Stimulated activated naive CD8-positive, alpha-beta T cell treated with anti-CD3 and anti-CD28 coated beads, Interleukin-15, amount 100 ng/mL, for 72 hours (primary cell): ENCODE data around the gene ARL16.

Experiments used
- ATAC-seq: fragments of 150-1000 bp; cut with Tn5 transposase; 2 replicates; pipeline ENCODE4 v1.10.0; 2021; ENCODE audit warnings: mild to moderate bottlenecking, moderate library complexity
- DNase-seq, 2 donors: peaks; one replicate each; pipeline ENCODE4 v3.0.0; 2021 to 2022
- H3K27ac Mint-ChIP-seq, 2 donors: one replicate each; pipeline ENCODE4 v1.8.0; 2022; ENCODE audit warnings: mild to moderate bottlenecking in 2 of 2, mixed read lengths in 2 of 2, moderate library complexity in 2 of 2
- H3K27me3 Mint-ChIP-seq: one replicate; pipeline ENCODE4 v1.8.0; 2022; ENCODE audit warnings: mixed read lengths
- H3K4me1 Mint-ChIP-seq: one replicate; pipeline ENCODE4 v1.8.0; 2022; ENCODE audit warnings: mild to moderate bottlenecking, mixed read lengths
- H3K4me3 Mint-ChIP-seq, 2 donors: one replicate each; pipeline ENCODE4 v1.8.0; 2022; ENCODE audit warnings: mild to moderate bottlenecking in 2 of 2, mixed read lengths in 2 of 2, moderate library complexity in 1 of 2
- H3K9me3 Mint-ChIP-seq, 2 donors: one replicate each; pipeline ENCODE4 v1.8.0; 2022; ENCODE audit warnings: mixed read lengths in 2 of 2

ARL16 gene, protein sequence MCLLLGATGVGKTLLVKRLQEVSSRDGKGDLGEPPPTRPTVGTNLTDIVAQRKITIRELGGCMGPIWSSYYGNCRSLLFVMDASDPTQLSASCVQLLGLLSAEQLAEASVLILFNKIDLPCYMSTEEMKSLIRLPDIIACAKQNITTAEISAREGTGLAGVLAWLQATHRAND

DNA sequence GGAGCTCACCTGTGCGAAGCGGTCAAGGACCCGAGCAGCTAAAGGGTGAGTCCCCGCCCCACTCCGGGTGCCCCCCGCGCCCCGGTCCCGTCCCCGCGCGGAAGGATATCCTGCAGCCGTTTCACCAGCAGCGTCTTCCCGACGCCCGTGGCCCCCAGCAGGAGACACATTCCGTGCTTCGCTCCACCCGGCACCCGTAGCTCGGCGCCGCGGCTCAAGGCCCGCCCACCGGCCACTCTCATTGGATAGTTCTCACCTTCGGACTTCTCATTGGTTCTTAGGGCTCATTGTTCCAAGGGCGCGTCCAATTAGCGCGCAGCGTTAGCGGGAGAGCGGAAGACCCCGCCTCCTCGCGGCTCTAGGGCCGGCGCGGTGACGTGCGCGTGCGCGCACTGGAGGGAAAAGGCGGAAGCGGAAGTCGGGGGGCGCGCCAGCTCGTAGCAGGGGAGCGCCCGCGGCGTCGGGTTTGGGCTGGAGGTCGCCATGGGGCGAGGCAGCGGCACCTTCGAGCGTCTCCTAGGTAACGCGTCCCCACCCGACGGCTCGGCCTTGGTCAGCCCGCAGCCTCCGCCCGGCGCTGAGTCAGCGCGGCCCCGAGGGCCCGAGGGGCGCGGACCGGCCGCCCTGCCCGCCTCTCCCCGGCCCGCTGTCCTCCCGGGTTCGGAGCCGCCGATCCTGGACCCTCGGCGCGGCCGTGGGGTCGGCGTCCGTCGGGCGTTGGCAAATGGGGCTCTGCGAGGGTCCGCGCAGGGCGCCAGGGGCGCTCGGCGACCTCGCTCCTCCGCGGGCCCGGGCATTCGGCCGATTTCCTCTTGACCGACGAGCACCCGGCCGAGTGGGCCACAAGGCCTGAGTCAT lies at the start of gene ARL16, which contains the start of gene HGS:
Gene ARL16 (minus strand): TSS at position 214 of the 858 bp plus-strand sequence. CDS start 44 bp downstream, at position 170.
Gene HGS (plus strand): TSS at position 428 of the 858 bp plus-strand sequence. CDS start 56 bp downstream, at position 484.
- ATAC-seq (peak; percentile 97), DNase-seq (peak; percentile 98 to 99)
- Mint-ChIP-seq H3K4me3 (peak within 1 kb of the TSS; percentile 94 to 95), H3K4me1 (peaks cover 55% of the 10 kb centered on the region), H3K27ac (peak within 1 kb of the TSS; percentile 93 to 97), H3K9me3 (no peaks in the 10 kb centered on the region), H3K27me3 (no peaks in the 10 kb centered on the region)

DNA sequence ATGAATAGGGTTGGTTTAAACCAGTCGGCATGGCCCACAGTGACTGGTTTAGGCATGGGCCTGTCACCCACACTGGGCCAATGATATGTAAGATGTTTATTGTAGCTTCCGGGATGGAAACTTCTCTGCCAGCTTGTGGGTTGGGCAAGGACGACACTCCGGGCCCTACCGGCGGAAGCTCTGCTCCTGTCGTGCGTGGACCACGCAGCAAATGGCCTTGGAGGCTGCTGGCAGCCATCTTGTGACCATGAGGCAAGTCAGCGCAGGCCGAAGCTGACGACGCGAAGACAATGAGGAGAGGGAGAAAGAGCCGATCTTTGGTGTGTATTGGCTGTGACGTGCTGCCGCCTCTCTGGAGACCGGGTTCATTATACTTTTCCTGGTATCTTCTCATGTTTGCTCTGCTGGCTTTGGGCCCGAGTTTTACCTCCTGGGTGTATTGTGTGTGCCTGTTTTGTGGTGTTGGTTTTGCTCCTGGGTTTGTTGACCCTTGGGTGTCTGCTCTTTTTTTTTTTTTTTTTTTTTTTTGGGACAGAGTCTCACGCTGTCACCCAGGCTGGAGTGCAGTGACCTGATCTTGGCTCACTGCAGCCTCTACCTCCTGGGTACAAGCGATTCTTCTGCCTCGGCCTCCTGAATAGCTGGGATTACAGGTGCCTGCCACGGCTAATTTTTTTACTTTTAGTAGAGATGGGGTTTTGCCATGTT lies 43.9 kb upstream of the ARL16 start:
- Mint-ChIP-seq H3K27me3 (peaks cover 63% of the 10 kb centered on the region), H3K9me3 (no peaks in the 10 kb centered on the region), H3K27ac (no peak overlapping the region), H3K4me1 (peaks cover 5% of the 10 kb centered on the region), H3K4me3 (no peak overlapping the region)
- DNase-seq: no peak
- ATAC-seq: no peak

DNA sequence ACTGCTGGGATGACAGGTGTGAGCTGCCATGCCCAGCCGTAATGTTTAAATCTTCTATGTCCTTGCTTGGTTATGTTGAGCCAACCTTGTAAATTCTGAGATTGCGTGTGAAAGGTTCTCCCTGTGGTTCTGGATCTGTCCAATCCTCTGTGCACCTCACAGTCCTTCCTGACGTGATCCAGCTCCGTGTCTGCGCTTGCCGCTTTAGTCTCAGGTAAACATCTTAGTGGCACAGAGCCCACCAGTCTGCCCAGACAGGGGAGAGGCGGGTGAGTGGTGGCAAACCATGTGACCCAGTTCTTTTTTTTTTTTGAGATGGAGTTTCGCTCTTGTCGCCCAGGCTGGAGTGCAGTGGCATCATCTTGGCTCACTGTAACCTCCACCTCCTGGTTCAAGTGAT lies 42.4 kb upstream of the ARL16 start:
- Mint-ChIP-seq H3K4me1 (peaks cover 5% of the 10 kb centered on the region), H3K27ac (no peak overlapping the region), H3K4me3 (no peak overlapping the region), H3K9me3 (no peaks in the 10 kb centered on the region), H3K27me3 (peaks cover 49% of the 10 kb centered on the region)
- DNase-seq (no peak), ATAC-seq (no peak)

DNA sequence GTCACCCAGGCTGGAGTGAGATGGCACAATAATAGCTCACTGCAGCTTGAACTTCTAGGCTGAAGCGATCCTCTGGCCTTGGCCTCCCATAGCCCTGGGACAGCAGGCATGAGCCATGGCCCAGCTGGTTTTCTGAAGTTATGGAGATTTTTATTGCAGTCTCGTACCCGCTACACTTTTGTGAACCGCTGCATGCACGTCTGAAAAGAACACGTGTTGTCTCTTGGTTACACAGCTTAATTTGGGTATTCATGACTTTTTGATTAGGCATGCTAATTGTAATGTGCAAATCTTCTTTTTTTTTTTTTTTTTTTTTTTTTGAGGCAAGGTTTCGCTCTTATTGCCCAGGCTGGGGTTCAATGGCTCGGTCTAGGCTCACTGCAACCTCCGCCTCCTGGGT lies 41.8 kb upstream of the ARL16 start:
- peaks cover 43% of the 10 kb centered on the region for H3K27me3 Mint-ChIP-seq
- no peaks in the 10 kb centered on the region for H3K9me3 Mint-ChIP-seq
- H3K4me1 Mint-ChIP-seq: peaks cover 5% of the 10 kb centered on the region
- H3K4me3 Mint-ChIP-seq: no peak overlapping the region
- no peak for DNase-seq
- ATAC-seq: no peak
- no peak overlapping the region for H3K27ac Mint-ChIP-seq

DNA sequence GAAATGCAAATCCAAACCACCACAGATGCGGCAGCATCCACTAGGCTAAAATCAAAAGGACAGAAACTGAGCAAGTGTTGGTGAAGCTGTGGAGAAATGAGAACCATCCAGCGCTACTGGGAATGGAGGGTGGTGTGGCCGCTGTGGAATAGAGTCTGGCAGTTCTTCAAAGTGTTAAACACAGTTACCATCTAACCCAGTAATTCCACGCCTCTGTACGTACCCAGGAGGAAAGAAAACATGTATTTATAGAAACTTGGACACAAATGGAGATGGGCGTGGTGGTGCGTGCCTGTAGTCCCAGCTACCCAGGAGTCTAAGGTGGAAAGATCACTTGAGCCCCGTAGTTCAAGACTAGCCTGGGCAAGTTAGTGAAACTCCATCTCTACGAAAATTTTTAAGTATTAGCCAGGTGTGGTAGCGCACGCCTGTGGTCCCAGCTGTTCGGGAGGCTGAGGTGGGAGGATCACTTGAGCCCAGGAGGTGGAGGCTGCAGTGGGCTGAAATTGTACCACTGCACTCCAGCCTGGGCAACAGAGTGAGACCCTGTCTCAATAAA lies 40.1 kb upstream of the ARL16 start:
- Mint-ChIP-seq H3K9me3 (no peaks in the 10 kb centered on the region), H3K27me3 (peaks cover 37% of the 10 kb centered on the region), H3K27ac (no peak overlapping the region), H3K4me1 (peaks cover 5% of the 10 kb centered on the region), H3K4me3 (no peak overlapping the region)
- DNase-seq: no peak
- ATAC-seq: no peak

DNA sequence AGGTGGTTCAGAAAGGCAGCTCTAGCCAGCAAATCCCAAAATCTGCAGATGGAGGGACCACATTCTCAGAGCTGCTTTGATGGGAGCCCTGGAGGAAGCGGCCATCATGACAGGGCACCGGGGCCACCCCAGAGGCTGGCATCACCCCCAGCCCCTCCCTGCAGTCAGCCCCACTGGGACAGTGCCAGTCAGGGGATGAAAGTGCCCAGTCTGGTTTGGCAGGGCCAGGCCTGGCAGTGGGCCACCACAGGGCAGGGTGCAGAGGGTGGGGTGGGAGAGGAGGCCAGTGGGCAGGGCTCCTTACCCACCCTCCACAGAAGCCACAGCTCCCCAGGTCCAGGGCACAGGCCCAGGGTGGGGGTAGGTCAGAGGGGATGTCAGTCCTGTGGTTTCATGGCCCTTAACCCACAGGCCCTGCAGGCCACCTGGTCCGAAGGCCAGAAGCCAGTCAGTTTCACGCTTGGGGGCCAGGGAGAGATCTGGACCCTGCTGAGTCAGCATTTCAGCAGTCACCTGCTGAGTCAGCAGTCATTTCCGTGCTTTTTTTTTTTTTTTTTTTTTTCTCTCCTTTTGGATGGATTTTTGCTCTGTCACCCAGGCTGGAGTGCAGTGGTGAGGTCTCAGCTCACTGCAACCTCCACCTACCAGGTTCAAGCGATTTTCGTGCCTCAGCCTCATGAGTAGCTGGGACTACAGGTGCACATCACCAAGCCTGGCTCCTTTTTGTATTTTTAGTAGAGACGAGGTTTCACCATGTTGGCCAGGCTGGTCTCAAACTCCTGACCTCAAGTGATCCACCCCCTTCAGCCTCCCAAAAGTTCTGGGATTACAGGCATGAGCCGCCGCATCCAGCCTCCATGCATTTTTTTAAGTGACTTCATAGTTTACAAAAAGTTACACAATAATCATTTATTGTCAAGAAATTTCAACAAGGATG lies 38.9 kb upstream of the ARL16 start:
- no peak overlapping the region for H3K4me3 Mint-ChIP-seq
- no peaks in the 10 kb centered on the region for H3K9me3 Mint-ChIP-seq
- no peak overlapping the region for H3K27ac Mint-ChIP-seq
- H3K27me3 Mint-ChIP-seq: peaks cover 34% of the 10 kb centered on the region
- H3K4me1 Mint-ChIP-seq: peaks cover 5% of the 10 kb centered on the region
- DNase-seq: no peak
- peak; percentile 48 for ATAC-seq

DNA sequence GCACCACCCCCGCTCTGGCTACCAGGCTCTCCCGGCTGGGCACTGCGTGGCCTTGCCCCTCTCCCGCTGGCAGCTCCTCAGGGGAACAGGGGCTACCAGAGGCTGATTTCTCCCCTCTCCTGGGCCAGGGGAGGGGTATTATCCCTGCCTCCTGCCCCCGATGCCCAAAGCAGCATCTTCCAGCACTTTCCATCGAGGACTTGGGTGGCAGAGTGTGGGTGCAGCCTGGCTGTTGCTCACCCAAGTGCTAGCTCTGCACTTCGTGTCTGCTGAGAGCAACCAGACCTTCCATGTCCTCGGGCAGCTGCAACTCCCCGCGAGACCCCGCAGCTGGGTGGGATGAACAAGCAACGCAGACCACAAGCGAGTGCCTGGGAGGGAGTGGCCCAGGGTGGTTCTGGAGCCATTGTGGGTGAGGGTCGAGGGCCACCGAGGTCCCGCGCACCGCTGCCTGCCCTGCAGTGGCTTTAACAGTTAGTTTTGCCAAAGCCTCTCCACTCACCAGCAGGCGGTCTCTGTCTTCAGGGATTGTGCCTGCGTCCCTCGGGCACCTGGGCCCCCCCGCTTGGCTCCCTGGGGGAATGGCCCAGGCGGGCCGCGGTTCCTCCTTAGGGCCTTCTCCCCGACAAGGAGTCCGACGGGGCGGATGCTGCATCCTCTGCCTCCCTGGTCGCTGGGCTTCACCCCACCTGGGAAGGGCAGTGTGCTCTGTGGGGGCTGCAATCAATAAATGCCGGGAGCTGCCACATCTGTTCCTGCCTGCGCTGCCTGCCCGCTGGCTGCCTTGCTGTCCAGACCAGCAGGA lies 36.9 kb upstream of the ARL16 start:
- Mint-ChIP-seq H3K4me1 (peaks cover 5% of the 10 kb centered on the region), H3K9me3 (no peaks in the 10 kb centered on the region), H3K27me3 (peaks cover 16% of the 10 kb centered on the region), H3K4me3 (no peak overlapping the region), H3K27ac (no peak overlapping the region)
- no peak for ATAC-seq
- no peak for DNase-seq

DNA sequence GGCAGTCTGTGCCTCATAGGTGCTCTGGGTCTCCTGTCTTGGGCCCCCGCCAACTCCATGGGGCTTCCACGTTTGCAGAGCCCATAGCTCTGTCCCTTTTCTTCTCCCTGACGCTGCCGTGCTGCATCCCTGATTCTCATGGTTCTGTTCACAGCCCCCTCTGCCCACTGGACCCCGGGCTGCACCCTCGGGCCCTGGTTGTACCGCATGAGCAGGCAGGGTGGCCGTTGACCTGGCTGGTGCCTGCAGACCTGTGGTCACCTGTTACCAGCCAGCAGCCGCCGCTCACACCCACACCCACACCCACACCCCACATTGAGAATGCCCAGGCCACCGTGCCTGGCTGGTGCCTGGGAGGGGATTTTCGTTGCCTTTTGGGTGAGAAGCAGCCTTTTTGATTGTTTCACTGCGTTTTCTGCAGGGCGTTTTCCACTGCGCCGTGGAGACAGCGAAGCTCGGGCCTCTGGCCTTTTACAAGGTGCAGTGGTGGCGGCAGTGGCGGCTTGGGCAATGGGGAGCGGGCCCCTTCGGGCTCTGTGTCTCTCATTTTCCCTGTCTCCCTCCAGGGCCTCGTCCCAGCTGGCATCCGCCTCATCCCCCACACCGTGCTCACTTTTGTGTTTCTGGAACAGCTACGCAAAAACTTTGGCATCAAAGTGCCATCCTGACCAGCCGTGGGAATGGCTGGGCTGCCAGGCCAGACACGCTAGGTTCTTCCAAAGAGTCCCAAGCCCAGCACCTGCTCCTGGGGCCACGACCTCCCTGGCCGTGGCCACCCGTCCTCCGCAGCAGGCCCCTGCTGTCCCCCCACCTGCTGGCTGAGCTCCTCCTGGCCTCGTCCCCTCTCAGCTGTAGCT lies 36.0 kb upstream of the ARL16 start:
- H3K4me3 Mint-ChIP-seq: no peak overlapping the region
- H3K4me1 Mint-ChIP-seq: peaks cover 5% of the 10 kb centered on the region
- DNase-seq (no peak), ATAC-seq (no peak)
- H3K9me3 Mint-ChIP-seq: no peaks in the 10 kb centered on the region
- no peak overlapping the region for H3K27ac Mint-ChIP-seq
- peaks cover 16% of the 10 kb centered on the region for H3K27me3 Mint-ChIP-seq

DNA sequence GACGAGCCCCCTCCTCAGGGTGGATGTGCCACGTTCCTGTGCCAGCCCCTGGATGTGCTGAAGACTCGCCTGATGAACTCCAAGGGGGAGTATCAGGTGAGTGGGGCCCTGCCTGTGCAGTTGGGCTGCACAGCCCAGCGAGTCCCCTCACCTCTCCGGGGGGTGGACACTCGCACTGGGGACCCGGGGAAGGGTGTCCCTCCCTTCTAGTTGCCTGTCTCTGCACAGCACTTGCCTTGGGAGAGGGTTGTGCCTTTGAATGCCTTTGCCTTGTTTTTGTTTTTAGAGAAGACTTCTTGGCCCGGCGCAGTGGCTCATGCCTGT lies 34.1 kb upstream of the ARL16 start:
- DNase-seq (no peak), ATAC-seq (no peak)
- Mint-ChIP-seq H3K27me3 (peaks cover under 1% of the 10 kb centered on the region), H3K4me3 (no peak overlapping the region), H3K27ac (no peak overlapping the region), H3K4me1 (peaks cover 19% of the 10 kb centered on the region), H3K9me3 (no peaks in the 10 kb centered on the region)

DNA sequence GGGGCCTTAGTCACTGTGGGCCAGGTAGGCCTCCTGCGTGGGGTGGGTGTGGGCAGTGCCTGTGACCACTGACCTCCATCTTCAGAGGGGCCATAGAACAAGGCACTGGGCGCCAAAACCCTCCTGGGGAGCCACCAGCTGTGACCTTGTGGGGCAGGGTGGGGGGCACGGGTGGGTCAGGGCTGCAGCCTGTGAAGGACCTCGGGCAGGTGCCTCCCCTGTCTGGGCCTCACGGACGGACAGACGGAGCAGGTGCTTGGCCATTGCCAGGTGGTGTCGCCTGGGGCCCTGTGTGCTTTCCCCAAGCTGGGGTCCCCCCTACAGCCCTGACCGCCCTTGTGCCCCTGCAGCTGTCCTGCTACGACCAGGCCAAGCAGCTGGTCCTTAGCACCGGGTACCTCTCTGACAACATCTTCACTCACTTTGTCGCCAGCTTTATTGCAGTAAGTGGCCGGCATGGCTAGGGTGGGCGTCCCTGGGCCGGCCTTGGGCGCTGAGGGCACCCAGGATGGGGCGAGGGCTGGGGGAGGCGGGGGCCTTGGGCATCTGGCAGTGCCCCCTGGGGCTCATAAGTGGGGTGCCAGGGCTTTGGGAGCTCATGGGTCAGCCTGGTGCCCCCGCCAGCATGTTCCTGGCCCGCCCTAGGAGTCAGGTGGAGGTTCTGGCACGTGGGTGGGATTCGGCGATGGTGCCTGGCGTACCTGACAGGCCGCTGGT lies 33.6 kb upstream of the ARL16 start:
- no peak overlapping the region for H3K27ac Mint-ChIP-seq
- H3K9me3 Mint-ChIP-seq: no peaks in the 10 kb centered on the region
- peaks cover 21% of the 10 kb centered on the region for H3K4me1 Mint-ChIP-seq
- ATAC-seq (no peak), DNase-seq (no peak)
- H3K4me3 Mint-ChIP-seq: no peak overlapping the region
- no peaks in the 10 kb centered on the region for H3K27me3 Mint-ChIP-seq

DNA sequence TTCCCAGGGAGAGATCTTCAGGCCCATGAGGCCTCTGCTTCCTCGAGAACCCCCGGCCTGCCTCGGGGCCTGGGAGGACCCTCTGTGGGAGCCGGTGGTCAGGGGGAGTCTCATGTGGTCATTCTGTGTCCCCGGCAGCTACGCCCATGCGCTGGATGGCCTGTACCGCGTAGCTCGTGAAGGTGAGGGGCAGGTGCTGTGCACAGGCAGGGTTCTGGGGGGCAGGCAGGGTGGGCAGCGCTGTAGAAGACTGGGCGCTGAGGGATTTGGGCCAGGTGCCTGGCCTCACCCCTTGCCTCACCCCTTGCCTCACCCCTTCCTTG lies 33.0 kb upstream of the ARL16 start:
- Mint-ChIP-seq H3K4me3 (no peak overlapping the region), H3K27ac (no peak overlapping the region), H3K4me1 (peaks cover 23% of the 10 kb centered on the region), H3K9me3 (no peaks in the 10 kb centered on the region), H3K27me3 (no peaks in the 10 kb centered on the region)
- DNase-seq: no peak
- ATAC-seq: no peak

DNA sequence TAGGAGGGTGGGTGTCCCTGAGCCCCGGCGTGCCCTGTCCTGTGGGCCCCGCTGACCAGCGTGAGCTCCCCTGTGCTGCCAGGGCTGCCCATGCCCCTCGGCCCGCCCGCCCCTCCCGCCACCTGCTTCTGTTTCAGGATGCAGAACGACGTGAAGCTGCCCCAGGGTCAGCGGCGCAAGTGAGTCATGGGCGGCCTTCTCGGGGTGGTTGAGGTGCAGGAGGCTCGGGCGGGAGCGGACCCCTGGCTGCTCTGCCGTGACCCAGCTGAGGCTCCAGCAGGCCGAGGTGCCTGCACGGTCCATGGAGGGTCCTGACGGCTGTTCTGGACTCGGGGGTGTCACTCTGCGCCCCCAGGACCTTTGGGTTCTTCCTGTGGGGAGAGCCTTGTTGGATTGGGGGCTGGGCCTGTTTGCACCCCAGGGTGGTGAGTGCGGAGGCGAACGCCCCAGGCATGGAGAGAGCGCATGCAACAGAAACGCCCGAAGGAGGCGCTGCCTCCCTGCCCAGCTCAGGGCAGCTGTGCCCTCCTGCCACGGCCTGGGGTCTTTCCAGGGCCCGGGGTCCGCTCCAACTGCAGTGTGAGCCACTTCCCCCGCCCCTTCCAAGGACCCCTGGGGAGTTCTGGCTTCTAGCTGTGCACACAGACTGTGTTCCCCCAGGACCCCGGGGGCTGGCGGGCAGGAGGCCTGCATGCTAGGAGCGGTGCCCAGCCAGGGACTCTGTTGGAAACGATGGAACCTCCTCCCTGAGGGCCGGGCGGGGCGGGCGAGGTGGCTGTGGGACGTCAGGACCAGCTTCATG lies 32.5 kb upstream of the ARL16 start:
- no peaks in the 10 kb centered on the region for H3K9me3 Mint-ChIP-seq
- H3K27ac Mint-ChIP-seq: no peak overlapping the region
- no peaks in the 10 kb centered on the region for H3K27me3 Mint-ChIP-seq
- DNase-seq: no peak
- peaks cover 29% of the 10 kb centered on the region for H3K4me1 Mint-ChIP-seq
- ATAC-seq: no peak
- H3K4me3 Mint-ChIP-seq: no peak overlapping the region
